ENCODE results near the gene ZNF205.
A peak's percentile ranks its signal among the peaks of the same experiment; 100 is the strongest.
"Not testable (repeated sequence)": the region's sequence is repeated elsewhere in the genome, so short reads cannot be mapped to it uniquely, and the experiment has no call there.

Gene ZNF205

DNA sequence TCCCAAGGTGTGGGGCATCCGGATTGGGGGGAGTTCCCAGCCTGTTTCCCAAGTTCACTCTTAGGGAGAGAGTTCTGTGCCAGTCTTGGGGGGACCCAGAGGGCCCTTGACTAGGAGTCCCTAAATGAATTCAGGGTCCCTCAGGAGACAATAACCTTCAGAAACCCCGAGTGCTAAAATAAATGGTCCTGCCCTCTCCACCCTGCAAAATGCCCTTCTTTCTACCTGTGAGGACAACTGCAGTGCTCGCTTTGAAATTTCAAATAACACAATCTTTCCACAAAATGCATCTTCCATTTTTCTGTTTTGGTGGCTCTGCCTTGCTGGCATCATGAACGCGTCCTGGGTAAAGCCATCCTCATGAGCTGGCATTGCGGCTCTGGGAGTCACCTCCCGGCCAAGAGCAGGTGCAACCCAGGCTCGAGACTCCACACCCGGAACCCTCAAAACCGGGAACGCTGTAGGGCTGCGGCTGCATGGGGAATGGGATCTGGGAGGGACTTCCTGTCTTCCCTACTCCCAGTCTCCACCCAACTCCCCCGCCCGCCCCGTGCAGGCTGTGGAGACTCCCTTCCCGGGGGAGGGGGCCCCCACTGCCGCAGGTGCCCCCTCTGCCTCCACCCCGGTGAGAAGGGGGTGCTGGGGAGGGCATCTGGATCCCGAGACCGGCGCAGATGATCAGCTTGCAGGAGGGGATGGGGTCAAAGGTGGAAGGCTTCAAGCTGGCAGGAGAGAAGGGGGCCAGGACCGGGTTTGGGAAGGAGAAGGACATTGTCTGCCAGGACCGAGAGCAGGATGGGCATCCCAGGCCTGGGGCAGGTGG lies at the start of gene ZNF205:
TSS of gene ZNF205 (plus strand) at position 529 of the 823 bp plus-strand sequence. CDS start 845 bp downstream, outside the sequence.
- Histone ChIP-seq H3K4me3 (ENCODE audit: low read length in 2 of 2) (peak within 1 kb of the TSS; percentile 80 to 87), H3K9me3 (ENCODE audit: control insufficient read depth in 2 of 2, low read length in 2 of 2) (no peaks in the 10 kb centered on the region), H3K27me3 (ENCODE audit: control insufficient read depth in 2 of 2, insufficient read depth in 2 of 2, low read length in 2 of 2) (no peaks in the 10 kb centered on the region), H3K36me3 (ENCODE audit: control insufficient read depth in 2 of 2, insufficient read depth in 2 of 2, low read length in 2 of 2) (peaks cover 8 to 10% of the 10 kb centered on the region in 2 donors), H3K9ac (ENCODE audit: low read depth in 1 of 2, low read length in 2 of 2) (peak within 1 kb of the TSS; percentile 81 to 84), H3K4me1 (ENCODE audit: control insufficient read depth in 2 of 2, insufficient read depth in 2 of 2, low read length in 2 of 2) (peaks cover 23 to 24% of the 10 kb centered on the region in 2 donors), H3K27ac (ENCODE audit: low read depth in 2 of 2, low read length in 2 of 2) (peak within 1 kb of the TSS; percentile 35 to 48)

- no peak overlapping the region for H3K4me3 ChIP-seq (ENCODE audit: low read length in 2 of 2)
- no peaks in the 10 kb centered on the region for H3K36me3 ChIP-seq (ENCODE audit: control insufficient read depth in 2 of 2, insufficient read depth in 2 of 2, low read length in 2 of 2)
- H3K4me1 ChIP-seq (ENCODE audit: control insufficient read depth in 2 of 2, insufficient read depth in 2 of 2, low read length in 2 of 2) = peaks cover 29 to 43% of the 10 kb centered on the region in 2 donors
- H3K9ac ChIP-seq (ENCODE audit: low read depth in 1 of 2, low read length in 2 of 2) = no peak overlapping the region
- H3K9me3 ChIP-seq (ENCODE audit: control insufficient read depth in 2 of 2, low read length in 2 of 2) = no peaks in the 10 kb centered on the region
- no peaks in the 10 kb centered on the region for H3K27me3 ChIP-seq (ENCODE audit: control insufficient read depth in 2 of 2, insufficient read depth in 2 of 2, low read length in 2 of 2)
- peak overlapping the region; percentile 56 to 68 for H3K27ac ChIP-seq (ENCODE audit: low read depth in 2 of 2, low read length in 2 of 2)
Observed at GRCh38 chr16:3063625-3064386, 48.6 kb upstream of the ZNF205 start.

DNA sequence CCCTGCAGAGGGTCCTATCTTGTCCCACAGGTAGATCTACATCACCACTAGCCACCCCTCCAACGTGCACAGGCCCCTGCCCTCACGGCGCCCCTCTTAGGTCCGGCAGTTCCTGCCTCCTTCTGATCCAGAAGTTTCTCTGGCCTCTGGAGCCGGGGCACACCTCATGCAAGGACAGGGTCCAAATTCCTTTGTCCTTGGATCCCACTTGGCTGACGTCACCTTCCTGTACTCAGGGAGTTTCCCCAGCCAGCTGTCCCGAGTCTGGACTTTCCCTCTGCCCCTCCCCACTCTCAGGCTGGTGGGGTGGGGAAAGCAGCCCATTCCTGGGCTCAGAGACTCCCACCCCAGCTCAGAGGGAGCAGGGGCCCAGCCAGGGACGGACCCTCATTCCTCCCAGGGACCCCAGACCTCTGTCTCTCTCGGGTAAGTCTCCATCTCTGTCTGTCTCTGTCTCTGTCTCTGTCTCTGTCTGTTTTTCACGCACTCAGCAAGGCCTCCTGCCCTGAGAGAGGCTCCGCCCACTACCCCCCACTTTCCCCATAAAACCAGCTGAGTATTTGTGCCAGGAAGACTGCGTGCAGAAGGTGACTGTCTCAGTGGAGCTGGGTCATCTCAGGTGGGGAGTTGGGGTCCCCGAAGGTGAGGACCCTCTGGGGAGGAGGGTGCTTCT lies 47.2 kb upstream of the ZNF205 start, which contains the start of gene IL32:
TSS of gene IL32 (plus strand) at position 572 of the 673 bp plus-strand sequence. CDS start 172 bp downstream, outside the sequence.
- Histone ChIP-seq H3K9ac (ENCODE audit: low read depth in 1 of 2, low read length in 2 of 2) (peak within 1 kb of the TSS; percentile 79 to 82), H3K4me3 (ENCODE audit: low read length in 2 of 2) (peak within 1 kb of the TSS; percentile 77 to 87), H3K27me3 (ENCODE audit: control insufficient read depth in 2 of 2, insufficient read depth in 2 of 2, low read length in 2 of 2) (no peaks in the 10 kb centered on the region), H3K4me1 (ENCODE audit: control insufficient read depth in 2 of 2, insufficient read depth in 2 of 2, low read length in 2 of 2) (peaks cover 23 to 34% of the 10 kb centered on the region in 2 donors), H3K36me3 (ENCODE audit: control insufficient read depth in 2 of 2, insufficient read depth in 2 of 2, low read length in 2 of 2) (peaks cover 0 to 3% of the 10 kb centered on the region in 2 donors), H3K9me3 (ENCODE audit: control insufficient read depth in 2 of 2, low read length in 2 of 2) (no peaks in the 10 kb centered on the region), H3K27ac (ENCODE audit: low read depth in 2 of 2, low read length in 2 of 2) (peak within 1 kb of the TSS; percentile 78 to 83)

DNA sequence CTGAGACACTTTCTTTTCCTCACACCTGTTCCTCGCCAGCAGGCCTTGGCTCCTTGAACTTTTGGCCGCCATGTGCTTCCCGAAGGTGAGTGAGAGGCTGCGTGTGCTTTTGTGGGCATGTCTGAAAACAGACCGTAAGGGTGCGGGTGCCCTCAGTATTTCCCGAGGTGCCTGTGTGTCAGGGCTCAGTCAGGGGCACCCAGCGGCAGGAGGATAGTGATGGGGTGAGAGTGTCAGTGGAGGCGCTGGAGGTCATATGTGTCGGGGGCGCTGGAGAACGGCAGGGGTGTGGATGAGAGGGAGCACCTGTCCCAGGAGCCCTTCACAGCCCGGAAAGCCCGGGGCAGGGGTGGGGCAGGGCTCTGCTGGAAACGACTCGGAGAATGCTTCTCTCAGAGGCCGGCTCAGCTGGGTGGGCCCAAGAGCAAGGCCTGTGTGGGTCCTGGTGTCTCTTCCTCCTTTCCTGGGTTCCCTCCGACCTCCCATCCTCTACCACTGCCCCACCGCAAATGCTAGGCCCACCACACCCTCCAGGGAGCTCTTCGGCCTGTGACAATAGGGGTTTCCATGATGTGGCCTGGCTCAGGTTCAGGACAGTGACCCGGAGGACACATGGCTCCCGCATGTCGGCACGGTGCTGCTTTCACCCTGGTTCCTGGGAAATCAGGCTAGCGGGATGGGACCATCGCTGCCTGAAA lies 46.5 kb upstream of the ZNF205 start:
- Histone ChIP-seq H3K27ac (ENCODE audit: low read depth in 2 of 2, low read length in 2 of 2) (peak overlapping the region; percentile 78 to 83), H3K9ac (ENCODE audit: low read depth in 1 of 2, low read length in 2 of 2) (peak overlapping the region; percentile 79 to 82)

DNA sequence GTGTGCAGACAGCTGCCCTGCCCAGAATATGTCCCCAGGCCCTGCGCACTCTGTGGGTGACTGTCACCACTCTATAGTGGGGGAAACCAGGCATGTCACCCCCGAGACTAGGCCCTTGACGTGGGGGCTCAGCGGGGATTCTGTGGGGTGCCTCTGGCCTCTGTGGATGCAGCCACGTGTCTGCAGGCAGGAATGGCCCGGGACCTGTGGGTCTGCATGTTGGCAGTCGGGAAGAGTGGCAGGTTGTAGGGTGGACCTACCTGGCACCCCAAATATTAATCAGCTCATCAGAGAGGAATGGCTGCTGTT lies 46.0 kb upstream of the ZNF205 start:
- Histone ChIP-seq H3K4me1 (ENCODE audit: control insufficient read depth in 2 of 2, insufficient read depth in 2 of 2, low read length in 2 of 2) (peaks cover 23 to 34% of the 10 kb centered on the region in 2 donors), H3K36me3 (ENCODE audit: control insufficient read depth in 2 of 2, insufficient read depth in 2 of 2, low read length in 2 of 2) (peaks cover 0 to 3% of the 10 kb centered on the region in 2 donors), H3K27ac (ENCODE audit: low read depth in 2 of 2, low read length in 2 of 2) (peak overlapping the region; percentile 78 to 83), H3K27me3 (ENCODE audit: control insufficient read depth in 2 of 2, insufficient read depth in 2 of 2, low read length in 2 of 2) (no peaks in the 10 kb centered on the region), H3K9ac (ENCODE audit: low read depth in 1 of 2, low read length in 2 of 2) (peak overlapping the region; percentile 79 to 82), H3K4me3 (ENCODE audit: low read length in 2 of 2) (peak overlapping the region; percentile 77 to 87), H3K9me3 (ENCODE audit: control insufficient read depth in 2 of 2, low read length in 2 of 2) (no peaks in the 10 kb centered on the region)

More for the DNA sequence above, 46.5 kb upstream of the ZNF205 start:
- peaks cover 0 to 3% of the 10 kb centered on the region in 2 donors for H3K36me3 ChIP-seq (ENCODE audit: control insufficient read depth in 2 of 2, insufficient read depth in 2 of 2, low read length in 2 of 2)
- H3K27me3 ChIP-seq (ENCODE audit: control insufficient read depth in 2 of 2, insufficient read depth in 2 of 2, low read length in 2 of 2) = no peaks in the 10 kb centered on the region
- H3K9me3 ChIP-seq (ENCODE audit: control insufficient read depth in 2 of 2, low read length in 2 of 2) = no peaks in the 10 kb centered on the region
- peaks cover 23 to 34% of the 10 kb centered on the region in 2 donors for H3K4me1 ChIP-seq (ENCODE audit: control insufficient read depth in 2 of 2, insufficient read depth in 2 of 2, low read length in 2 of 2)
- H3K4me3 ChIP-seq (ENCODE audit: low read length in 2 of 2) = peak overlapping the region; percentile 77 to 87

DNA sequence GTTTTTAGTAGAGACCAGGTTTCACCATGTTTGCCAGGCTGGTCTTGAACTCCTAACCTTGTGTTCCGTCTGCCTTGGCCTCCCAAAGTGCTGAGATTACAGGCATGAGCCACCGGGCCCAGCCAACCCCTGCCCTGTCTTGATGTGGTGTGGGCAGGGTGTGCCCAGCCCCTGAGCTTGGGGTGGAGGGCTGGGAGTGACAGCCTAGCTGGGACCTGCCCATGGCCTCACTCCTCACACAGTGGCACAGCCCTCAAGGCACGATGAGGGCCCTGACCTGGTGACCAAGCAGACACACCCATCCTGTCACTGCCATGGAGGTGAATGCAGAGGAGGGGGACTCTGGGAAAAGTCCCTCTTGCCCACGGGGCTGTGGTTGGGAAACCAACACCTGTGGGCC lies 43.9 kb upstream of the ZNF205 start:
- Histone ChIP-seq H3K4me3 (ENCODE audit: low read length in 2 of 2) (peak overlapping the region in 1 of 2 donors; percentile 28), H3K9me3 (ENCODE audit: control insufficient read depth in 2 of 2, low read length in 2 of 2) (no peaks in the 10 kb centered on the region), H3K4me1 (ENCODE audit: control insufficient read depth in 2 of 2, insufficient read depth in 2 of 2, low read length in 2 of 2) (peaks cover 26 to 31% of the 10 kb centered on the region in 2 donors), H3K9ac (ENCODE audit: low read depth in 1 of 2, low read length in 2 of 2) (no peak overlapping the region), H3K27me3 (ENCODE audit: control insufficient read depth in 2 of 2, insufficient read depth in 2 of 2, low read length in 2 of 2) (no peaks in the 10 kb centered on the region), H3K27ac (ENCODE audit: low read depth in 2 of 2, low read length in 2 of 2) (no peak overlapping the region), H3K36me3 (ENCODE audit: control insufficient read depth in 2 of 2, insufficient read depth in 2 of 2, low read length in 2 of 2) (peaks cover 0 to 3% of the 10 kb centered on the region in 2 donors)

- H3K36me3 ChIP-seq (ENCODE audit: control insufficient read depth in 2 of 2, insufficient read depth in 2 of 2, low read length in 2 of 2); H3K4me3 ChIP-seq (ENCODE audit: low read length in 2 of 2); H3K9ac ChIP-seq (ENCODE audit: low read depth in 1 of 2, low read length in 2 of 2); H3K27me3 ChIP-seq (ENCODE audit: control insufficient read depth in 2 of 2, insufficient read depth in 2 of 2, low read length in 2 of 2); H3K9me3 ChIP-seq (ENCODE audit: control insufficient read depth in 2 of 2, low read length in 2 of 2); H3K27ac ChIP-seq (ENCODE audit: low read depth in 2 of 2, low read length in 2 of 2): not testable (repeated sequence)
- peaks cover 27 to 30% of the 10 kb centered on the region in 2 donors for H3K4me1 ChIP-seq (ENCODE audit: control insufficient read depth in 2 of 2, insufficient read depth in 2 of 2, low read length in 2 of 2)
Observed at GRCh38 chr16:3069146-3069545, 43.2 kb upstream of the ZNF205 start.

GRCh38 chr16:3070608-3071111 lies 41.7 kb upstream of the ZNF205 start:
- Histone ChIP-seq H3K4me1 (ENCODE audit: control insufficient read depth in 2 of 2, insufficient read depth in 2 of 2, low read length in 2 of 2) (peaks cover 17 to 22% of the 10 kb centered on the region in 2 donors), H3K9me3 (ENCODE audit: control insufficient read depth in 2 of 2, low read length in 2 of 2) (no peaks in the 10 kb centered on the region), H3K9ac (ENCODE audit: low read depth in 1 of 2, low read length in 2 of 2) (no peak overlapping the region), H3K36me3 (ENCODE audit: control insufficient read depth in 2 of 2, insufficient read depth in 2 of 2, low read length in 2 of 2) (peaks cover 0 to 3% of the 10 kb centered on the region in 2 donors), H3K4me3 (ENCODE audit: low read length in 2 of 2) (no peak overlapping the region), H3K27me3 (ENCODE audit: control insufficient read depth in 2 of 2, insufficient read depth in 2 of 2, low read length in 2 of 2) (peaks cover 0 to 1% of the 10 kb centered on the region in 2 donors), H3K27ac (ENCODE audit: low read depth in 2 of 2, low read length in 2 of 2) (no peak overlapping the region)

- Histone ChIP-seq H3K4me3 (ENCODE audit: low read length in 2 of 2) (no peak overlapping the region), H3K9me3 (ENCODE audit: control insufficient read depth in 2 of 2, low read length in 2 of 2) (no peaks in the 10 kb centered on the region), H3K27ac (ENCODE audit: low read depth in 2 of 2, low read length in 2 of 2) (no peak overlapping the region), H3K27me3 (ENCODE audit: control insufficient read depth in 2 of 2, insufficient read depth in 2 of 2, low read length in 2 of 2) (peaks cover 0 to 1% of the 10 kb centered on the region in 2 donors), H3K36me3 (ENCODE audit: control insufficient read depth in 2 of 2, insufficient read depth in 2 of 2, low read length in 2 of 2) (peaks cover 0 to 3% of the 10 kb centered on the region in 2 donors), H3K9ac (ENCODE audit: low read depth in 1 of 2, low read length in 2 of 2) (no peak overlapping the region), H3K4me1 (ENCODE audit: control insufficient read depth in 2 of 2, insufficient read depth in 2 of 2, low read length in 2 of 2) (peaks cover 7 to 14% of the 10 kb centered on the region in 2 donors)
Observed at GRCh38 chr16:3071655-3072054, 40.7 kb upstream of the ZNF205 start.
